IMR-90 (cell line): ENCODE measurements around the gene MOCS1. TPM values are rescaled to one million over a fixed set of nuclear protein-coding genes. Genes with fewer than 3 reads are reported as not detected.

Experiments used
- ATAC-seq: fragments of 200-7000 bp; cut with Tn5 transposase; 2 replicates; pipeline ENCODE4 v1.9.1; 2020; ENCODE audit warnings: low read depth, mild to moderate bottlenecking, moderate library complexity
- BruUV-seq: library from RNA; stranded (reverse); fragments of 400-500 nt; replicated peaks from 2 replicates; lab custom pipeline; 2021; lab: Mats Ljungman, UMichigan
- CTCF ChIA-PET: fragments of 300-600 bp; formaldehyde crosslinking; extraction: SDS; loops from one replicate; lab custom pipeline; 2021; ENCODE audit warnings: antibody characterized with exemption; lab: Yijun Ruan, JAX
- POLR2A ChIA-PET: fragments of 300-600 bp; sonication (Branson Sonifier 250); formaldehyde crosslinking; loops from one replicate; lab custom pipeline; 2022; ENCODE audit warnings: antibody characterized with exemption; ENCODE audit not compliant: unreplicated experiment; lab: Charles Lee
- DNase-seq: peaks from one replicate; pipeline ENCODE4 v3.0.0; 2013
- H2AFZ ChIP-seq: replicated peaks from 2 replicates; pipeline ENCODE3; 2013; ENCODE audit warnings: low read length, mild to moderate bottlenecking; ENCODE audit not compliant: poor library complexity
- H2AK5ac ChIP-seq: 2 replicates; pipeline ENCODE4 v1.6.1; 2013; ENCODE audit warnings: low read depth, low read length, inconsistent platforms
- H2AK9ac ChIP-seq: replicated peaks from 2 replicates; pipeline ENCODE3; 2013; ENCODE audit warnings: mild to moderate bottlenecking, low read depth, low read length, moderate library complexity; ENCODE audit not compliant: poor library complexity
- H2BK120ac ChIP-seq: 2 replicates; pipeline ENCODE4 v1.6.1; 2013; ENCODE audit warnings: low read depth, low read length, inconsistent platforms
- H2BK15ac ChIP-seq: 3 replicates; pipeline ENCODE4 v1.6.1; 2013; ENCODE audit warnings: low read depth, low read length, inconsistent platforms
- H2BK20ac ChIP-seq: 2 replicates; pipeline ENCODE4 v1.6.1; 2013; ENCODE audit warnings: low read depth, mild to moderate bottlenecking, inconsistent platforms, low read length, moderate library complexity
- H2BK5ac ChIP-seq: 2 replicates; pipeline ENCODE4 v1.6.1; 2013; ENCODE audit warnings: mild to moderate bottlenecking, low read depth, low read length, inconsistent platforms; ENCODE audit not compliant: poor library complexity, severe bottlenecking
- H3K14ac ChIP-seq: replicated peaks from 2 replicates; pipeline ENCODE4 v1.6.1; 2013; ENCODE audit warnings: low read depth, low read length, inconsistent platforms
- H3K18ac ChIP-seq: 2 replicates; pipeline ENCODE4 v1.6.1; 2013; ENCODE audit warnings: low read depth, low read length, control low read depth
- H3K23ac ChIP-seq: 2 replicates; pipeline ENCODE4 v1.6.1; 2013; ENCODE audit warnings: low read depth, low read length, inconsistent platforms
- H3K27ac ChIP-seq: 2 replicates; pipeline ENCODE4 v1.5.1; 2013; ENCODE audit warnings: mild to moderate bottlenecking, control low read depth, low read length; ENCODE audit not compliant: insufficient read depth
- H3K27me3 ChIP-seq: 2 replicates; pipeline ENCODE4 v1.6.1; 2013; ENCODE audit warnings: low read length; ENCODE audit not compliant: control insufficient read depth, insufficient read depth
- H3K36me3 ChIP-seq: 2 replicates; pipeline ENCODE4 v1.6.1; 2013; ENCODE audit warnings: low read length, mixed read lengths; ENCODE audit not compliant: control insufficient read depth, insufficient read depth
- H3K4ac ChIP-seq: 2 replicates; pipeline ENCODE4 v1.6.1; 2013; ENCODE audit warnings: low read depth, low read length, inconsistent platforms
- H3K4me1 ChIP-seq: 2 replicates; pipeline ENCODE4 v1.6.1; 2013; ENCODE audit warnings: low read length, mixed read lengths; ENCODE audit not compliant: control insufficient read depth, insufficient read depth
- H3K4me2 ChIP-seq: 2 replicates; pipeline ENCODE4 v1.6.1; 2013; ENCODE audit warnings: low read depth, mild to moderate bottlenecking, control low read depth, low read length, moderate library complexity
- H3K4me3 ChIP-seq: 2 replicates; pipeline ENCODE4 v1.5.1; 2013; ENCODE audit warnings: low read depth, mild to moderate bottlenecking, control low read depth, low read length, moderate library complexity; ENCODE audit not compliant: insufficient read depth
- H3K56ac ChIP-seq: 2 replicates; pipeline ENCODE4 v1.6.1; 2013; ENCODE audit warnings: low read length, inconsistent platforms; ENCODE audit not compliant: insufficient read depth; ENCODE audit errors: extremely low read depth
- H3K79me1 ChIP-seq, 2 experiments: 2 replicates each; pipeline ENCODE4 v1.6.1; 2013; ENCODE audit warnings: low read length in 2 of 2, inconsistent platforms in 1 of 2, low read depth in 1 of 2
- H3K9ac ChIP-seq: 2 replicates; pipeline ENCODE4 v1.6.1; 2013; ENCODE audit warnings: low read depth, low read length, control low read depth
- H3K9me1 ChIP-seq: 2 replicates; pipeline ENCODE4 v1.6.1; 2013; ENCODE audit warnings: low read length, inconsistent platforms; ENCODE audit not compliant: insufficient read depth
- H3K9me3 ChIP-seq: 2 replicates; pipeline ENCODE4 v1.6.1; 2013; ENCODE audit warnings: low read length; ENCODE audit not compliant: control insufficient read depth, insufficient read depth
- H4K20me1 ChIP-seq: 2 replicates; pipeline ENCODE4 v1.6.1; 2013; ENCODE audit warnings: low read length, inconsistent platforms; ENCODE audit not compliant: insufficient read depth
- H4K5ac ChIP-seq: 2 replicates; pipeline ENCODE4 v1.6.1; 2013; ENCODE audit warnings: mild to moderate bottlenecking, low read depth, low read length, control low read depth
- H4K8ac ChIP-seq, 2 experiments: 2 replicates each; pipeline ENCODE4 v1.6.1; 2013; ENCODE audit warnings: low read depth in 2 of 2, low read length in 2 of 2, control low read depth in 1 of 2, inconsistent platforms in 1 of 2
- H4K91ac ChIP-seq: 2 replicates; pipeline ENCODE4 v1.6.1; 2013; ENCODE audit warnings: low read depth, low read length, inconsistent platforms; ENCODE audit not compliant: insufficient read depth
- BHLHE40 ChIP-seq: fragments of 150-350 bp; IDR thresholded peaks from 2 replicates; pipeline ENCODE4 v1.6.1; 2016; ENCODE audit warnings: mild to moderate bottlenecking, low read depth, low read length
- CHD1 ChIP-seq: IDR thresholded peaks from 2 replicates; pipeline ENCODE4 v1.6.1; 2012; ENCODE audit warnings: low read depth, low read length, improper control_type of control experiment
- CTCF ChIP-seq: conservative IDR thresholded peaks from 2 replicates; pipeline ENCODE4 v1.5.1; 2012; ENCODE audit warnings: mild to moderate bottlenecking, low read depth, low read length, improper control_type of control experiment
- ELK1 ChIP-seq: fragments of 150-350 bp; IDR thresholded peaks from 2 replicates; pipeline ENCODE4 v1.6.1; 2016; ENCODE audit warnings: low read depth, mild to moderate bottlenecking, low read length, moderate library complexity, borderline replicate concordance
- FOS ChIP-seq: fragments of 150-350 bp; IDR thresholded peaks from 2 replicates; pipeline ENCODE4 v1.6.1; 2016; ENCODE audit warnings: low read depth, low read length
- MAZ ChIP-seq: IDR thresholded peaks from 2 replicates; pipeline ENCODE4 v1.6.1; 2012; ENCODE audit warnings: low read depth, mild to moderate bottlenecking, low read length, improper control_type of control experiment, moderate library complexity, borderline replicate concordance
- MXI1 ChIP-seq: IDR thresholded peaks from 2 replicates; pipeline ENCODE4 v1.6.1; 2012; ENCODE audit warnings: low read depth, mild to moderate bottlenecking, low read length, moderate library complexity, borderline replicate concordance
- NFE2L2 ChIP-seq: fragments of 150-350 bp; IDR thresholded peaks from 2 replicates; pipeline ENCODE4 v1.6.1; 2016; ENCODE audit warnings: low read depth, mild to moderate bottlenecking, low read length
- POLR2A ChIP-seq: IDR thresholded peaks from 2 replicates; pipeline ENCODE4 v1.6.1; 2012; ENCODE audit warnings: mild to moderate bottlenecking, low read depth, low read length
- RAD21 ChIP-seq: IDR thresholded peaks from 2 replicates; pipeline ENCODE4 v1.6.1; 2012; ENCODE audit warnings: low read length, improper control_type of control experiment
- RCOR1 ChIP-seq: IDR thresholded peaks from 2 replicates; pipeline ENCODE4 v1.6.1; 2012; ENCODE audit warnings: mild to moderate bottlenecking, low read length, improper control_type of control experiment; ENCODE audit not compliant: insufficient replicate concordance
- RFX5 ChIP-seq: IDR thresholded peaks from 2 replicates; pipeline ENCODE4 v1.8.0; 2012; ENCODE audit warnings: low read depth, mild to moderate bottlenecking, low read length, moderate library complexity
- SMC3 ChIP-seq: fragments of 150-350 bp; IDR thresholded peaks from 2 replicates; pipeline ENCODE4 v1.6.1; 2016; ENCODE audit warnings: low read depth, mild to moderate bottlenecking, antibody characterized with exemption, low read length, moderate library complexity
- USF2 ChIP-seq: fragments of 150-350 bp; IDR thresholded peaks from 2 replicates; pipeline ENCODE4 v1.6.1; 2017; ENCODE audit warnings: mild to moderate bottlenecking, antibody characterized with exemption, low read length, low read depth
- WGBS, 2 experiments: methylation state at CpG; one replicate each; pipeline versions ENCODE4 v1.1.5 to v1.1.7; 2013; ENCODE audit warnings: missing lambda C conversion rate in 2 of 2; ENCODE audit not compliant: insufficient read length in 1 of 2; ENCODE audit errors: extremely low coverage in 2 of 2; 5-methylcytosine and 5-hydroxymethylcytosine counted together
- dilution Hi-C: fragments of 300-500 bp; cut with HindIII; formaldehyde crosslinking; loops from one replicate; pipeline ENCODE4 v1.14.3; 2018; ENCODE audit warnings: low sequenced_read_pairs; ENCODE audit not compliant: unreplicated experiment
- in situ Hi-C: fragments of 300-500 bp; cut with MboI; formaldehyde crosslinking; loops from 3 replicates; pipeline ENCODE4 v1.14.3; 2019; ENCODE audit warnings: low sequenced_read_pairs, inconsistent platforms, mixed read lengths
- intact Hi-C: fragments of 100-400 bp; cut with micrococcal nuclease; formaldehyde crosslinking; loops from 2 replicates; pipeline ENCODE4 v1.10.0; 2022
- polyA plus RNA-seq, 3 experiments: library from polyadenylated mRNA; depleted of rRNA; stranded (reverse); fragments of >200 nt; gene quantifications; 2 replicates each; pipeline ENCODE4 v1.2.3, GENCODE V29; 2012; ENCODE audit warnings: low replicate concordance in 1 of 3
- total RNA-seq: library from RNA; depleted of rRNA; stranded (reverse); fragments of >200 nt; gene quantifications from 2 replicates; pipeline ENCODE4 v1.2.3, GENCODE V29; 2012

Gene MOCS1
- total and polyA plus RNA-seq, 2 of the 4 experiments (the other 2 are of a cell fraction): 5.5 to 9.5 TPM

GRCh38 chr6:39948199-39948791 is 14.0 kb upstream of the MOCS1 start:
- intact Hi-C loops: no loop called here
- no peaks in the 10 kb centered on the region for H3K36me3 ChIP-seq
- no peak overlapping the region for H4K8ac ChIP-seq
- POLR2A ChIA-PET: no interaction called here
- in situ Hi-C loops: no loop called here
- no peak overlapping the region for H2BK15ac ChIP-seq
- H2BK20ac ChIP-seq: no peak overlapping the region
- no CpG with 5 or more reads among the region's 5 CpGs for WGBS, 2 experiments
- BruUV-seq: no TSS peak
- no peak overlapping the region for H4K91ac ChIP-seq
- no peak overlapping the region for H3K18ac ChIP-seq
- H3K27ac ChIP-seq: no peak overlapping the region
- no peak for DNase-seq
- no peak overlapping the region for H3K23ac ChIP-seq
- no peak overlapping the region for H2BK120ac ChIP-seq
- no peak overlapping the region for H3K14ac ChIP-seq
- no peak overlapping the region for H3K56ac ChIP-seq
- H3K9me3 ChIP-seq: no peaks in the 10 kb centered on the region
- TF ChIP-seq RFX5 (no peak), MXI1 (no peak), BHLHE40 (no peak), CHD1 (no peak), CTCF (no peak), ELK1 (no peak), MAZ (no peak), NFE2L2 (no peak), POLR2A (no peak), RAD21 (no peak), RCOR1 (no peak), USF2 (no peak), SMC3 (no peak), FOS (no peak)
- no peaks in the 10 kb centered on the region for H3K4me1 ChIP-seq
- H3K4ac ChIP-seq: no peak overlapping the region
- ATAC-seq: no peak
- H3K9me1 ChIP-seq: no peaks in the 10 kb centered on the region
- no peak overlapping the region for H4K5ac ChIP-seq
- H2AFZ ChIP-seq: no peak overlapping the region
- no peak overlapping the region for H2AK5ac ChIP-seq
- dilution Hi-C loops: no loop called here
- peaks cover 31% of the 10 kb centered on the region for H3K27me3 ChIP-seq
- H3K4me3 ChIP-seq: no peak overlapping the region
- CTCF ChIA-PET: no interaction called here
- H2AK9ac ChIP-seq: no peak overlapping the region
- H4K20me1 ChIP-seq: no peaks in the 10 kb centered on the region; the same call in 1 of the 2 replicates
- no peak overlapping the region for H3K9ac ChIP-seq
- no peak overlapping the region for H2BK5ac ChIP-seq
- no peaks in the 10 kb centered on the region for H3K79me1 ChIP-seq
- no peak overlapping the region for H3K4me2 ChIP-seq
